Stimulated activated CD4-positive, alpha-beta T cell treated with anti-CD3 and anti-CD28 coated beads, TNF-alpha, amount 100 ng/mL, for 4 hours (primary cell): ENCODE measurements around the gene NTSR2.

Experiments
- DNase-seq, 3 experiments: peaks; one replicate each; pipeline ENCODE4 v3.0.0-alpha.2; 2020; ENCODE audit warnings: low read depth in 3 of 3

Gene NTSR2

DNA sequence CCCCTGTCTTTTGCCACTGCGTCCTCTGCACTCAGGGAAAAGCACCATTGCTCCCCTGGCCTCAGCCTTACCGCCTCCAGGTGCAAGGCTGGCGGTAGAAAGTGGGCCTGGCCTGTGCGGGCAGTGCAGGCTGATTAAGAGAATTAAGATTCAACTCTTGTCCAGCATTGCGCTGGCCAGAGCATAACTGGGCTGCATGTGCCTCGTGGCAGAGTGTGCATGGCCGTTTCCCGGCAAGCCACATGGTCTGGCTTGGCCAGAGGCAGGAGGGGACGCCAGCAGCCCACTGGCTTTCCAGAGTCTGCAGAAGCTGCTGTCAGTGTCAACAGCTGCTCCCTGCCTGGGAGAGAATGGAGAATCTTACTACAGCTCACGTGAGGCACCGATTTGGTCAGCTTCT is 12.3 kb downstream of the NTSR2 start:
- no peak for DNase-seq

DNA sequence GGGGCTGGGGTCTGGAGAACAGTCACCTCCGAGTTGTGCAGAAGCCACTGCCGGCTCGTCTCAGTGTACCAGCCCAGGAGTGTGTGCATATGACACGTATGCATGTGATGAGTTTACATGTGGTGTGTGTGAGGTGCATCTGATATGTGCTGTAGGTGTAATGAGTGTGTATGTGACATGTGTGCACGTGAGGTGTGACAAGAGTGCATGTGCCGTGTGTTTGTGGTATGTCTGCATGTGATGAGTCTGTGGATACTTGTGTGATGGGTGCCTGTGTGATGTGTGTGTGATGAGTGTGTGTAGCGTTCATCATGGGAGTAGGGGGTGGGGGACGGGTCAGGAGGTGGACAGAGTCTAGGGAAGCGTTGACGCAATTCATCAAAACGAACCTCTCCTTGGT is 12.8 kb downstream of the NTSR2 start:
- DNase-seq, result no peak

DNA sequence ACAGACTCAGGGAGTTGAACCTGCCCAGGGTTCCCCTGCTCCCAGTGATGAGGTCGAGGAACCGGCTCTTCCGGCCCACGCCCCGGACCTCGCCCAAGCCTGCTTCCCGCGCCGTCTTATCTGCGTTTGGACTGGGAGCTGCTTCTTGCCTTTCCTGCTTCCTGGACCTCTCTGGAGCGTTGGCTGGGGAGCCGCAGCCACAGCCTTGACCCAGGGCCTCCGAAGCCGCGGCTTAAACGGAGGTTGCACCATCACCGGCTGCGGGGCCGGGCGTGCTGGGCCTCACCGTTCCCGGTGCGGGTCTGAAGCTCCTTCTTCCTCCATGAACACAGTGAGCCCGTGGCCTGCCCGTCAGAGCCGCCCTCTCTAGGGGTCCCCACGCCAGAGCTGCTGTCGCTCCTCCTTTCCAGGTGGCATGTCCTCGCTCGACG is 13.3 kb downstream of the NTSR2 start:
- DNase-seq, result no peak

DNA sequence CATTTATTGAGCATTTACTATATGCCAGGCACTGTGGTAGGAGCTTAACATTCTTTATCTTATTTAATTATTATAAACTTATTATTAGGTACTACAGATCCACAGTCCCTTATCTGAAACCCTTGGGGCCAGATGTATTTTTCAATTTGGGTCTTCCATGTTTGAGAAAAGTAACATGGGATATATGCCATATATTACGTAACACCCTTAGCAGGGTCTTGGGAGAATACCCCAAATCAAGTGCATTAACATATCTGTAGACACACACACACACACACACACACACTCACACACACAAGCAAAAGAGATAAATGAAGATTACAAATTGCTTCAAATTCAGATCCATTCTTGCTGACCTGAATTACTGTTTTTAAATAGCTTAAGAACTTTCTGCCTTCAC is 13.7 kb downstream of the NTSR2 start:
- DNase-seq, result no peak

DNA sequence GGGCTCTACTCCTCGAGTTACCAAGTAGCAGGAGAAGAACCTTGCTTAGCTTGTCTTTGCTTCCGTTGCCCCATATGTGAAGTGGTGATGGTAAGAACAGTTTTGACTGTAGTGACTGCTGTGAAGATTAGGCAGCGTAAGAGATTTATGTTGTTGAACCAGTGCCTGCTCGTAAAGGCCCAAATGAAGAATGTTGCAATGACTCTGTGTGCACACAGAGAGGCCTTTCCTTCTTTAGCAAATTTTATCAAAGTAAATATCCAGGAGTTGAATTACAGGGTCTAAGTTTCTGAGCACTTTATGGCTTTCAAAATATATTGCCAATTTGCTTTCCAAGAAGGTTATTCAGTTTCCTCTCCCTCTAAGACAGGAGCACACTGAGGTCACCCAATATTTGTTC is 14.5 kb downstream of the NTSR2 start:
- no peak for DNase-seq

DNA sequence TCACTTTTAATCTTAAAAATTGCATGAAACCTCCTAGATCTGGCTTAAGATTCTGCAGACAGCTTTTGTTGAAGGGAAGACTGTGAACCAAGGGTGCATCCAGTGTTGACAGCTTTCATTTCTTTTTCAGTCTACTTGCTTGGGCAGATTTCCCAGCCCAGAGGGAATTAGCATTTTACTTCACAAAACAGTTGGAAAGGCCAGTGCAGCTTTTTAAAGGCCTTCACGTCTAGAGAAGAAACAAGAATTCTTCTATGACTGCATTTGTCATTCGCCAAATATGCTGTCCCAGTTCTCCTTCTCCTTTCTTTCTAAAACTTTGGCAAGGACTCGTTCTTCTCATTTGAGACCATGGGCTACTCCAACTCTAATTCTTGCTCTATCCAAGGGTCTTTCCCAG is 17.4 kb downstream of the NTSR2 start:
- no peak for DNase-seq

DNA sequence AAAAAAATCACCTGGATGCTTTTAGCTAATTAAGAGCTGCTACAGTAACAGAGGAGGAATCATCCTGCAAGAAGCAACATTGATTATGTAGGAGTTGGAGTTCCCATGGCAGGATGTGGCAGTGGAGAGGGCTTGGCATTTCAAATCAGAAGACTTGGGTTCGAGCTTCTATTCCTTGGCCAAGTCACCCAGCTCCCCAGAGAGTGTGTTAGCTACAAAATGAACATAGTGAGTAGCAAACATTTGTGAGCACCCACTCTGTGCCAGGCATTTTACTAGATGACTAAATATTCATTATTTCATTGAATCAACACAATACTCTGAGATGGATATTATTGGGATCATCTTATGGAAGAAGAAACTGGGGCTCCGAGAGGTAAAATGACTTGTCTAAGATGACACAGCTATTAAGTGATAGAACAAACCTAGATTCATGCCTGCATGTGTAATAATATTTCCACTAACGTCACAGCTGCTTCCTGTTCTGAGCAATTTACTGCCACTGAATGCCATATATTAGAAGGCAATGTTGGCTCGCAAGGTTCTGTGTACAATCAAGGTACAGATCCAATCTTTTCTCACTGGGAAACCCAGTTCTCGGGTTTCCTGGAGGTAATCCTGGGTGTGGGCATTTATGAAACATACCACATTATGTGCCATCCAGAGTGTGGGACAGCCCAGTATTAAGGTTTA is 18.0 kb downstream of the NTSR2 start:
- no peak for DNase-seq

DNA sequence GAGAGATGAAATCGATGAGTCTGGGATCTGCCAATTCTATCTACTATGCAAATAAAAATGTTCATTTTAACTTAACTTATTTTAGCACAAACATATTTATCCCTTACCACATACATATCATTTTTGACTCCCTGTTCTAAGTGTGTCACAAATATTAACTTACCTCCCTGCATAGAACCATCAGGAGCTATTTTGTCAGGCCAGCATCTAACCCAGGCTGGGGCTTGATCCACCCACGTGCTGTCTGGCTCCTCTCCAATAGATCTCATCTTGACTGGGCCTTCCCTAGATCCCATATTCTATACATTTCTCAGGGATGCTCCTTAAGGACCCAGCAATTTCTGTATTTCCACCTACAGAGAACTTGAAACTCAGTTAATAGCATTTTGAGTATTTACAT is 20.9 kb downstream of the NTSR2 start:
- DNase-seq, result no peak

DNA sequence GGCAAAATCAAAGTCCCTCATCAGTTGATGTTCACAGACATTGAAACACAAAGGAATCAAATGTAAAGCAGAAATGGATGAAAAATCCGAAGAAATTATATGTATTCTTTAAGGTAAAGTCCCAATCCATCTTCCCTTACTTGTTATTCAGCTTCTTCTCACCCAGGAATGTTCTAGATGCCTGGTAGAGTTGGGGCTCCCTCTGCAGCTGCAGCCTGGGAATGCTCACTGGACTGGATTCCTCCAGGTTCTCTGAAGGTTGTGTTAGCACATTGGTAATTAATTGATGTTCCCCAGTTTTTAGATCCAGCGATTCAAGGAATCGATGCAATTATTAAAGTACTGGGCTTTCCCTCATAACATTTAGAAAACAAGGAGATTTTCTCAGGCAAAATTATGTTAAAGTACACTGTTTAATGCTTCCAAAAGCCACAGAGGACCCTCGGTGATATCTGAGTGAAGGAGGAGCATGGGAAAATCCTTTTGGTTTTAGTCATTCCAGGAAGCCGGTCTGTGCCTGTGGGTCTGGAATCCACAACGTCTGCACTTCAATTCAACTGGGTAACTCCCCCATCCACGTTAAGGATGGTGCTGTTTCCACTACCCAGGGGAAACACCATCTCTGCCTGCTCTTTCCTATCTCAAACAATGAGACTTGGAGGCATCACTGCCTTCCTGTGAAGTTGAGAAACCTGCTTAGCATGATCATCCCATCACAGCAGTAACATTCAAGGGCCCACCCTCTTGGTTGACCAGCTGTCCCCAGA is 22.0 kb downstream of the NTSR2 start:
- no peak for DNase-seq

DNA sequence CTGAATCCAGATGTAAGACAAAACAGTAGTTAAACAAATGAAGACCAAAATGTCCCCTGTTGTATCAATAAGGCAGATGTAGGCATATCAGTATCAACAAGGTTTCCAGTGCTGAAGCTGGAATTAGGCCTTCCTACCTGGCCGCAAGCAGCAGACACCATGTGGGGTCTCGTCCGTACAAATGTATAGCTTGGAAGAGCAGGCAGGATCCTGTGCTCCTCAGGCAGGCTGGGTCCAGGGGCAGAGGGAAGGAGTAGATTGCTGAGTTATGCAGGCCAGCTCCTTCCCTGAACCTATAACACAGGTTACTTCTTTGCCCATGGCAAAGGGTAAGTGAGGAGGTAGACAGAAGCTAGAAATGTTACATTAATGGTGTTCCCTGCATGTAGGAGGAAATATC is 23.5 kb downstream of the NTSR2 start:
- no peak for DNase-seq

DNA sequence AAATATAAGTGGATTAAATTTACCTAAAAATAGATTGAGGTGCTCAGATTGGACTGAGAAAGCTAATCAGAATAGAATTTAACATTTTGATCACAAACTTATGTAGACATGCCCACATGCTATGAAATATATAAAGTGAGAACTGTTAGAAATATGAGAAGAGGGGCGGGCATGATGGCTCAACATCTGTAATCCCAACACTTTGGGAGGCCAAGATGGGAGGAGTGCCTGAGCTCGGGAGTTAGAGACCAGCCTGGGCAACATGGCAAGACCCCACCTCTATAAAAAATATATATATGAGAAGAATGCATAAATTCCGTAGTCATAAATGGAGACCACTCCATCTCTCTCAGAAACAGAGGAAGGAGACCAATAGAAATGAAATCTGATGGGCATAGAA is 25.7 kb downstream of the NTSR2 start:
- no peak for DNase-seq

DNA sequence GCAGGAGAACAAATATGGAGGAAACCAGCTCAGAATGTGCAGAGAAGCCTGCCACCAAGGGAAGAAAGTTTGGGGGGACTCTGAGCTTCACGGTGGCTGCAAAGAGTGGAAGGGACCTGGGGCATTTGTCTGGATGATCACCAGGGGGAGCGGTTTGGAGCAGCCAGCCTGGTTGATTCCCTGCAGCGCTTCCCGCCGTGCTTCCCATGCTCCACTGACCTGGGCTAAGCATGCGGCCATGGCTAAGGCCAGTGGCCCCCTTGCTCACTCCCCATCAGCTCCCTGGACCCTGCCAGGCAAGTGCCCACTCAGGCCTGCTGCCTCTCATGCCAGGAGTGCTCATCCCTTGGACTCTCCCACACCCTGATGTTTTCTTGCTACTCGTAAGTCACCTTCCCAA is 27.0 kb downstream of the NTSR2 start:
- DNase-seq, result no peak

DNA sequence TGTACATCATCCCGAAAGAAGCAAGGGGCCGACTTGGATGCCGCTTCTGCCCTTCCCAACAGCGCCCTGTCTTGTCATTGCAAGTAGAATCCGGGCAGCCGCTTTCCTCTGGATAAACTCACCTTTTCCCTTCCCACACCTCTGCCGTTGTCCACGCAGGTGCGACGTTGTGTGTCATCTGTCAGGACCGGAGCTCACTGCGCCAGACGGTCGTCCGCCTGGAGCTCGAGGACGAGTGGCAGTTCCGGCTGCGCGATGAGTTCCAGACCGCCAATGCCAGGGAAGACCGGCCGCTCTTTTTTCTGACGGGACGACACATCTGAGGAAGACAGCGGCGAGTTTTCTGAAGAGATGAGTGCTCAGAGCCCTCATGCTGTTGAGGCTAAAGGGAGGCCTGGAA is 29.9 kb downstream of the NTSR2 start:
- DNase-seq, result no peak

DNA sequence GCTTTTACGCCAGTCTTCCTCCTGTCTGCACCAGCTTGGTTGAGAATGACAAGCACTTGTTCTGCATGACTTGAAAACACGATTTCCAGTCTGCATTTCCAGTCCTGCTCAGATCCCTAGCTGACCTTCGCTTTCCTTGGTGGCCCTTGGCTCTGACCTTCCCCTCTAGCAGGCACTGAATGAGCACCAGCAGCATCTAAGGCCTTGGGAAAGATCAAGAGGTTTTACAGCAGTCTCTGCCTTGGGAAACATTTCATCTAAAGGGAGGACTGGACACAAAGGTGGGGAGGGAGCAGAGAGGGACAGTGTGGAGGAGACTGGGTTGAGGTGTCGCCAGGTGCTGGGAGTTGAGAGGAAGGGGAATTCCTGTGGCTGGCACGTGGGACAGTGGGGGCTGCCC is 30.5 kb downstream of the NTSR2 start:
- no peak for DNase-seq

DNA sequence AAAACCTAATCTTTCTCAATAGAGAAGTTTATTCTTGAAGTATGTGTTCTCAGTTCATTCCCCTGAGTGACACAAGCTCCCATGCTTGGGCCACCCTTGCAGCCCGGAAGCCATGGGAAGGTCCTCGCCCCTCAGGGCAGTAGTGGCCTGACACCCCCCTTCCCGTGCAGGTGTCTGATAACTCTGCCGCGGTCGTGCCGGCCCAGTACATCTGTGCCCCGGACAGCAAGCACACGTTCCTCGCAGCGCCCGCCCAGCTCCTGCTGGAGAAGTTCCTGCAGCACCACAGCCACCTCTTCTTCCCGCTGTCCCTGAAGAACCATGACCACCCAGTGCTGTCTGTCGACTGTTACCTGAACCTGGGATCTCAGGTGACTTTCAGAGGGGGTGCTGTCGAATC is 32.4 kb downstream of the NTSR2 start:
- DNase-seq, result no peak

DNA sequence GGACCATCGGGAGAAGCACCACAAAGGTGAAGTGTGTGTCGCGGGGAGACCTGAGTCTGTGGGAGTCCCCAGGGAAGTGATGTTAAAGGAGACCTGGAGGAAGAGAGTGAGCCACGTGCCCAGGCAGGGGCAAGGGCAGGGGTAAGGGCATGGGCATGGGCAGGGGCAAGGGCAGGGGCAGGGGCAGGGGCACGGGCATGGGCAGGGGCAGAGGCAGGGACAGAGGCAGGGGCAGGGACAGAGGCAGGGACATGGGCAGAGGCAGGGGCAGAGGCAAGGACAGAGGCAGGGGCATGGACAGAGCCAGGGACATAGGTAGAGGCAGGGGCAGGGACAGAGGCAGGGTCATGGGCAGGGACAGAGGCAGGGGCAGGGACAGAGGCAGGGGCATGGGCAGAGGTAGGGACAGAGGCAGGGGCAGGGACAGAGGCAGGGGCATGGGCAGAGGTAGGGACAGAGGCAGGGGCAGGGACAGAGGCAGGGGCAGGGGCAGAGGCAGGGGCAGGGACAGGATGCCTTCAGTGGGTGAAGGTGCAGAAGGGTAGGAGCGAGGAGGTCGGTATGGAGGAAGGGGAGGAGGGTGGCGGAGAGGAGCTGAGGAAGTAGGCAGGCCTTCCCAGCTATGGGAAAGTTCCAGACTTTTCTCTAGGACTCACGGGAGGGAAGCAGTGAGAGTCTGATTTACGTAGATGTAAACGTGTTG is 33.3 kb downstream of the NTSR2 start:
- DNase-seq, result no peak

DNA sequence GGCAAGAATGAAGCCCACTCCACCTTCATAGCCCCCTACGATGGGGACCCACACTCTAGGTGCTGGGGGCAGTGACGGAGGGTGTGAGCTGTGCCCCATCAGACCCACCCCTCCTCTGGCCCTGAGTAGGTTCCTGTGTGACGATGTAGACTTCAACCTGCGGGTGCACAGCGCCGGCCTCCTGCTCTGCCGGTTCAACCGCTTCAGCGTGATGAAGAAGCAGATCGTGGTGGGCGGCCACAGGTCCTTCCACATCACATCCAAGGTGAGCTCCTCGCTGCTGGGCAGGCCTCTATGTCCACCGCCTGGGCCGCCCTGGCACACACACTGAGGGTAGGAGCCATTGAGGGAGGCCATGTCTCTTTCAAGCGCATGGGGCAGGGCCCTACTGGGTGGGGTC is 34.9 kb downstream of the NTSR2 start:
- DNase-seq, result no peak

DNA sequence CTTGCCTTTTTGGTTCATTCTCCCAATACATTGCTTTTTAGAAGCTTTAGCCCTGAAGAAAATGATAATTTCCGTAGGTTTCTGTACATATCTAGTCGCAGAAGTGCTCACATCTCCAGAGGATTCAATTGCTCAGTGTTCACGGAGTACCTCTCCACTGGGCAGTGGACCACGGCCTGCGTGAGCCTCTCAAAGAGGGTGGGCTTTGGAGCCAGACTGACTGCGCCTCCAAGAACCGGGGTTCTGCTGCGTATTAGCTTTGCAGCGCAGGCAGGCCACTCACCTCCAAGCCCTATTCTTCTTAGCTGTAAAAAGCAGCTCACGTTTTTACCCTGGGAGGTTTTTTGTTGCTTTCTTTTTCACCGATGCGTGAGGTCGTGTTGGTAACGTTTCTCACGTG is 35.4 kb downstream of the NTSR2 start:
- no peak for DNase-seq

DNA sequence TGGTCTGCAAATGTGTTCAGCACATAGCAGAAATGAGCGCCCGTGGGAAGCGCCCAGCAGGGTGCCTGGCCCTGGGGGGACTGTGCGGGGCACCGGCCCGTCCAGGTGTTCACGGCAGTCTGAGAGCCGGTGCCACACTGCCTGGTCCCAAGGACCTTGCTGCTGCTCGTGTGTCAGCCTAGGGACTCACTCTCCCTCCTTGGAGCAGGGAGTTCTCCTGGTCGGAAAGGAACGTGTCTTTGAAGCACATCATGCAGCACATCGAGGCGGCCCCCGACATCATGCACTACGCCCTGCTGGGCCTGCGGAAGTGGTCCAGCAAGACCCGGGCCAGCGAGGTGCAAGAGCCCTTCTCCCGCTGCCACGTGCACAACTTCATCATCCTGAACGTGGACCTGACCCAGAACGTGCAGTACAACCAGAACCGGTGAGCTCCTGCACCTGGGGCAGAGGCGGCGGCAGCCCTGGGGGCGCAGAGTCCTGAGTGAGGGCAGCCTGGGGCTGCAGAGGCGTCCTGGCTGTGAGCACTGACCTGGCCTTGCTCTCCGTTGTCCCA is 36.0 kb downstream of the NTSR2 start:
- DNase-seq, result no peak

DNA sequence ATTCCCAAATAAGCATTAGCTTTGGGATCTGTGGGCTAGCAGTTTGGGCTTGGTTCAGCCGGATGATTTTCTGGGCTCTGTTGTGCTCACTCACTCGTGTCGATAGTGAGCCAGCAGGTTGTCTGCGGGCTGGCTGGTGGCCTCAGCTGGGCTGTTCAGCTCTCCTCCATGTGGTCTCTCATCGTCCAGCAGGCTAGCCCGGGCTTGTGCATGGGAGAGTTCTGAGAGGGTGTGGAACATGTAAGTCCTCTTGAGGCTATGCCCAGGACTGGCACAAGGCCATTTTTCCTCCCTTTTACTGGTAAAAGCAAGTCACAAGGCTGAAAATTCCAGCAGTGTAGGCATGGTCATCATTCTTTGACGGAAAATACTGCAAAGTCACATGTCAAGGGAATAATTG is 38.5 kb downstream of the NTSR2 start:
- no peak for DNase-seq

DNA sequence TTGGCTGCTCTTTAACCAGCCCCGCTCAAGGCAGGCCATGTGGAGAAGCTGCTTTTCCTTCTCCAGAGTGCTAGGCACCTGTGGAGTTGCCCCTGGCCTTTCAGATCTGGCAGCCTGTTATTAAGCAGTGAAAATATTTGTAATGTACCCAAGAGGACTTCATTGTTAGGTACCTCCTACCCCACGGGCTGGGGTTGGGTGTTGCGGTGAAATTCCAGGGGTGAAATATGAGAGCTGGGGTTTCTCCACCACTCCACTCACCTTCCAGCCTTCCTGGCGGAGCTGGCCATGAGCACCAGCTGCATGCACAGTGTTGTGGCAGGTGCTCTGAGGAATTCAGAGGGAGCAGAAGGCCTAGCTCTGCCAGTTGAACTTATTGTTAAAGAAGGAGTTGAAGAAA is 39.1 kb downstream of the NTSR2 start:
- no peak for DNase-seq

DNA sequence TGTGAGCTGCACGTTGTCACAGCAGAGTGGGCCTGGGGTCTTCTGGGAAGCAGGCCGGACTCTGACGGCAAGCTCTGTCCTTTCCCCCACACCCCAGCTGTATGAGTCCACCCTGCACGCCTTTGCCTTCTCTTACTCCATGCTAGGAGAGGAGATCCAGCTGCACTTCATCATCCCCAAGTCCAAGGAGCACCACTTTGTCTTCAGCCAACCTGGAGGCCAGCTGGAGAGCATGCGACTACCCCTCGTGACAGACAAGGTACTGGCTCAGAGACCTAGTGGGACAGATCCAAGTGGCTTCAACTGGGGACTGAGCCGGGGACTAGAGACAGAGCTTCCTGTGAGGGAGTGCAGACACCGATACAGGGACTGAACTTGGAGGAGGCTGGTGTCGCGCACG is 40.1 kb downstream of the NTSR2 start:
- no peak for DNase-seq

DNA sequence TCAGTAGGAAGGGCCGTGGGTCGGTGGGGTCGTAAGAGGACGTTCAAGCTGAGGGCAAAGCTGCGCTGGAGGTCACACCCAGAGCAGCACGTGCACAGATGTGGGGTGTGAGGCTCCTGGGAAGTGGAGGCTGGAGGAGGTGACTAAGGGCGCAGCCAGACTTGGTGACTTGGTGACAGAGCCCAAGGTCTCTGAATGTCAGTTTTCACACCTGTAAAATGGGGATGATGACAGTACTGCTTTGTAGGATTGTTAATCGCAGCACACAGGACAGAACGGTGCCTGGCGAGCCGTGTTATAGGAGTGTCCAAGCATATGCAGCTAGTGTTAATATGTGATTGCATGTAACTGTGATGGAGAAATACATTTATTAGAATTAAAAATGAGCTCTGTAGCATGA is 40.8 kb downstream of the NTSR2 start:
- no peak for DNase-seq
